ENCODE data around the gene ABCC9.

ABCC9 gene

GRCh38 chr12:21759737-21760136, 181.5 kb downstream of the ABCC9 start:
- H3K4me2 ChIP-seq = no peak overlapping the region
- H3K4me1 ChIP-seq (ENCODE audit: low read depth, poor library complexity, severe bottlenecking) = no peaks in the 10 kb centered on the region
- no peaks in the 10 kb centered on the region for H3K27me3 ChIP-seq (ENCODE audit: insufficient read depth, low read depth)
- H4K20me1 ChIP-seq (ENCODE audit: insufficient read depth) = no peaks in the 10 kb centered on the region
- no peak overlapping the region for H3K9ac ChIP-seq
- H2AFZ ChIP-seq (ENCODE audit: low read depth) = no peak overlapping the region
- no peaks in the 10 kb centered on the region for H3K36me3 ChIP-seq (ENCODE audit: insufficient read depth)
- no peaks in the 10 kb centered on the region for H3K79me2 ChIP-seq (ENCODE audit: insufficient read depth, low read depth)
- no peak overlapping the region for H3K4me3 ChIP-seq (IDR thresholded peaks at IDR 0.05; ENCODE audit: insufficient read depth, low read depth, low read length)
- no peak overlapping the region for H3K27ac ChIP-seq
- TF ChIP-seq CTCF (conservative IDR thresholded peaks at IDR 0.05; ENCODE audit: low read depth, low read length) = no peak

GRCh38 chr12:21757735-21758134, 183.5 kb downstream of the ABCC9 start:
- Histone ChIP-seq H3K9ac (no peak overlapping the region), H3K27me3 (ENCODE audit: insufficient read depth, low read depth) (no peaks in the 10 kb centered on the region), H3K27ac (no peak overlapping the region), H3K36me3 (ENCODE audit: insufficient read depth) (no peaks in the 10 kb centered on the region), H3K4me1 (ENCODE audit: low read depth, poor library complexity, severe bottlenecking) (no peaks in the 10 kb centered on the region), H3K79me2 (ENCODE audit: insufficient read depth, low read depth) (no peaks in the 10 kb centered on the region), H2AFZ (ENCODE audit: low read depth) (no peak overlapping the region), H3K4me3 (IDR thresholded peaks at IDR 0.05; ENCODE audit: insufficient read depth, low read depth, low read length) (no peak overlapping the region), H4K20me1 (ENCODE audit: insufficient read depth) (no peaks in the 10 kb centered on the region), H3K4me2 (no peak overlapping the region)
- no peak for TF ChIP-seq CTCF (conservative IDR thresholded peaks at IDR 0.05; ENCODE audit: low read depth, low read length)

- TF ChIP-seq CTCF (conservative IDR thresholded peaks at IDR 0.05; ENCODE audit: low read depth, low read length) = no peak
- H3K27ac ChIP-seq = no peak overlapping the region
- H3K79me2 ChIP-seq (ENCODE audit: insufficient read depth, low read depth) = no peaks in the 10 kb centered on the region
- no peak overlapping the region for H3K4me3 ChIP-seq (IDR thresholded peaks at IDR 0.05; ENCODE audit: insufficient read depth, low read depth, low read length)
- H4K20me1 ChIP-seq (ENCODE audit: insufficient read depth) = no peaks in the 10 kb centered on the region
- H3K9ac ChIP-seq = no peak overlapping the region
- H3K36me3 ChIP-seq (ENCODE audit: insufficient read depth) = no peaks in the 10 kb centered on the region
- no peak overlapping the region for H3K4me2 ChIP-seq
- H3K4me1 ChIP-seq (ENCODE audit: low read depth, poor library complexity, severe bottlenecking) = no peaks in the 10 kb centered on the region
- no peaks in the 10 kb centered on the region for H3K27me3 ChIP-seq (ENCODE audit: insufficient read depth, low read depth)
- H2AFZ ChIP-seq (ENCODE audit: low read depth) = no peak overlapping the region
Measured at GRCh38 chr12:21756699-21757098, 184.5 kb downstream of the ABCC9 start.

- H3K4me1 ChIP-seq (ENCODE audit: low read depth, poor library complexity, severe bottlenecking) = no peaks in the 10 kb centered on the region
- no peaks in the 10 kb centered on the region for H3K79me2 ChIP-seq (ENCODE audit: insufficient read depth, low read depth)
- H2AFZ ChIP-seq (ENCODE audit: low read depth) = no peak overlapping the region
Measured at GRCh38 chr12:21751517-21751916, 189.7 kb downstream of the ABCC9 start.

More at GRCh38 chr12:21751517-21751916, 189.7 kb downstream of the ABCC9 start:
- no peaks in the 10 kb centered on the region for H3K36me3 ChIP-seq (ENCODE audit: insufficient read depth)
- no peaks in the 10 kb centered on the region for H4K20me1 ChIP-seq (ENCODE audit: insufficient read depth)
- H3K4me3 ChIP-seq (IDR thresholded peaks at IDR 0.05; ENCODE audit: insufficient read depth, low read depth, low read length) = no peak overlapping the region
- TF ChIP-seq CTCF (conservative IDR thresholded peaks at IDR 0.05; ENCODE audit: low read depth, low read length) = no peak
- H3K4me2 ChIP-seq = no peak overlapping the region
- no peaks in the 10 kb centered on the region for H3K27me3 ChIP-seq (ENCODE audit: insufficient read depth, low read depth)
- no peak overlapping the region for H3K9ac ChIP-seq
- no peak overlapping the region for H3K27ac ChIP-seq

Data from KMS-11 (cell line).